NCI-H1105 treated with DMSO at 0.1 percent for 48 hours (cell line): ENCODE measurements around the gene VOPP1.

ENCODE experiments used
- DNase-seq: peaks from one replicate; lab custom pipeline; 2025; lab: John Stamatoyannopoulos, UW

VOPP1 gene

GRCh38 chr7:55468495-55468894 lies 103.8 kb downstream of the VOPP1 start:
- DNase-seq, result no peak

- DNase-seq, result no peak
Measured at GRCh38 chr7:55467047-55467593, 105.2 kb downstream of the VOPP1 start.

- DNase-seq, result no peak
Measured at GRCh38 chr7:55465691-55466090, 106.6 kb downstream of the VOPP1 start.

GRCh38 chr7:55464422-55464821 lies 107.9 kb downstream of the VOPP1 start:
- DNase-seq, result no peak

GRCh38 chr7:55463686-55464262 lies 108.5 kb downstream of the VOPP1 start:
- no peak for DNase-seq

GRCh38 chr7:55458351-55458750 lies 114.0 kb downstream of the VOPP1 start:
- no peak for DNase-seq

- no peak for DNase-seq
Measured at GRCh38 chr7:55457801-55458200, 114.5 kb downstream of the VOPP1 start.

GRCh38 chr7:55452971-55453370 lies 119.3 kb downstream of the VOPP1 start:
- no peak for DNase-seq

GRCh38 chr7:55449992-55450535 lies 122.2 kb downstream of the VOPP1 start:
- no peak for DNase-seq

GRCh38 chr7:55449205-55449991 lies 122.9 kb downstream of the VOPP1 start:
- DNase-seq, result no peak

- no peak for DNase-seq
Measured at GRCh38 chr7:55448526-55448925, 123.8 kb downstream of the VOPP1 start.

GRCh38 chr7:55444786-55445185 lies 127.5 kb downstream of the VOPP1 start:
- DNase-seq, result no peak

GRCh38 chr7:55441774-55442522 lies 130.4 kb downstream of the VOPP1 start:
- peak; percentile 43 for DNase-seq

GRCh38 chr7:55441002-55441401 lies 131.3 kb downstream of the VOPP1 start:
- no peak for DNase-seq

- DNase-seq, result no peak
Measured at GRCh38 chr7:55440040-55440690, 132.1 kb downstream of the VOPP1 start.

GRCh38 chr7:55439627-55440026 lies 132.7 kb downstream of the VOPP1 start:
- DNase-seq, result peak; percentile 73

- peak; percentile 89 for DNase-seq
Measured at GRCh38 chr7:55438757-55439525, 133.4 kb downstream of the VOPP1 start.

GRCh38 chr7:55438085-55438756 lies 134.1 kb downstream of the VOPP1 start:
- DNase-seq, result peak; percentile 91

- no peak for DNase-seq
Measured at GRCh38 chr7:55437375-55437774, 134.9 kb downstream of the VOPP1 start.

- no peak for DNase-seq
Measured at GRCh38 chr7:55436457-55436856, 135.8 kb downstream of the VOPP1 start.

GRCh38 chr7:55435466-55435865 lies 136.8 kb downstream of the VOPP1 start:
- DNase-seq, result no peak
